Measurements from ENCODE around the gene PTPRN2.

The PTPRN2 gene

GRCh38 chr7:157547611-157548010 lies 1040.0 kb downstream of the PTPRN2 start:
- TF ChIP-seq CTCF (conservative IDR thresholded peaks at IDR 0.05; ENCODE audit: low read length) = no peak
- H3K4me3 ChIP-seq (ENCODE audit: low read length) = no peak overlapping the region
- DNase-seq (ENCODE audit: low read depth) = no peak

GRCh38 chr7:157547102-157547501 lies 1040.5 kb downstream of the PTPRN2 start:
- DNase-seq (ENCODE audit: low read depth) = no peak
- H3K4me3 ChIP-seq (ENCODE audit: low read length) = no peak overlapping the region
- no peak for TF ChIP-seq CTCF (conservative IDR thresholded peaks at IDR 0.05; ENCODE audit: low read length)

GRCh38 chr7:157545681-157546060 lies 1042.0 kb downstream of the PTPRN2 start:
- no peak overlapping the region for H3K4me3 ChIP-seq (ENCODE audit: low read length)
- TF ChIP-seq CTCF (conservative IDR thresholded peaks at IDR 0.05; ENCODE audit: low read length) = no peak
- no peak for DNase-seq (ENCODE audit: low read depth)

- H3K4me3 ChIP-seq (ENCODE audit: low read length) = no peak overlapping the region
- no peak for TF ChIP-seq CTCF (conservative IDR thresholded peaks at IDR 0.05; ENCODE audit: low read length)
Observed at GRCh38 chr7:157544980-157545680, 1042.5 kb downstream of the PTPRN2 start.

GRCh38 chr7:157544226-157544625 lies 1043.4 kb downstream of the PTPRN2 start:
- DNase-seq (ENCODE audit: low read depth) = no peak
- H3K4me3 ChIP-seq (ENCODE audit: low read length) = no peak overlapping the region
- no peak for TF ChIP-seq CTCF (conservative IDR thresholded peaks at IDR 0.05; ENCODE audit: low read length)

More at GRCh38 chr7:157544980-157545680, 1042.5 kb downstream of the PTPRN2 start:
- no peak for DNase-seq (ENCODE audit: low read depth)

GRCh38 chr7:157543791-157544190 lies 1043.8 kb downstream of the PTPRN2 start:
- no peak overlapping the region for H3K4me3 ChIP-seq (ENCODE audit: low read length)
- DNase-seq (ENCODE audit: low read depth) = no peak
- no peak for TF ChIP-seq CTCF (conservative IDR thresholded peaks at IDR 0.05; ENCODE audit: low read length)

GRCh38 chr7:157543276-157543675 lies 1044.3 kb downstream of the PTPRN2 start:
- no peak for TF ChIP-seq CTCF (conservative IDR thresholded peaks at IDR 0.05; ENCODE audit: low read length)
- H3K4me3 ChIP-seq (ENCODE audit: low read length) = no peak overlapping the region
- no peak for DNase-seq (ENCODE audit: low read depth)

Data from AG10803 (cell line).